Pons (tissue), 1 donor: ENCODE measurements around the gene BLACAT1.
"Not testable (repeated sequence)": the region's sequence is repeated elsewhere in the genome, so short reads cannot be mapped to it uniquely, and the experiment has no call there.

Source experiments
- DNase-seq: peaks from one replicate; pipeline ENCODE4 v3.0.0-alpha.2; 2016; ENCODE audit warnings: low spot score

Gene BLACAT1

GRCh38 chr1:205483372-205483771, 27.5 kb upstream of the BLACAT1 start:
- DNase-seq = no peak

- not testable (repeated sequence) for DNase-seq
Measured at GRCh38 chr1:205482587-205482986, 26.7 kb upstream of the BLACAT1 start.

DNA sequence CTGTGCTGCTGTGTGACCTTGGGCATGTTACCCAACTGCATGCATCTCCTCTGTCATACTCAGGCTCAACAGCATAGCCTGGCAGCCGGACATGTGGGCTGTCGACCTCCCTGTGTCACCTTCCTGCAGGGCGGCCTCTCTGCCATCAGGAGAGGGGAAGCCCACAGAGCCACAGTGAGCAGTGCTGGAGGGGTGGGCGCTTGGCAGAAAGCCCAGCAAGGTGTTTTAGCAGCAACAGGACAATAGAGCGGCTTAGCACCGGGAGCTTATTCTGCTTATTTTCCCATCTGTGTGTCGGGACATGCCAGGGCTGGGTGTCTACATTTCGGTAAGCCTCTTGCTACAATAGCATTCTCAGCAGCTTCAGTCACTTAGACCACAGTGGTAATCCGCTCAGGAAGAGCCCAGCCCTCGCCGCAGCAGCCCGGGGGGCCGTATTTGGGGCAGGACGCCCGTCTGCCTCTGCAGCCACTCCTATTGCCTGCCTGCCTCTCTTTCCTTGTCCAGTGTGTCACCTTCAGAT, 25.8 kb upstream of the BLACAT1 start:
- DNase-seq = no peak

GRCh38 chr1:205481218-205481617, 25.4 kb upstream of the BLACAT1 start:
- no peak for DNase-seq

- DNase-seq = no peak
Measured at GRCh38 chr1:205480349-205480985, 24.6 kb upstream of the BLACAT1 start.

DNA sequence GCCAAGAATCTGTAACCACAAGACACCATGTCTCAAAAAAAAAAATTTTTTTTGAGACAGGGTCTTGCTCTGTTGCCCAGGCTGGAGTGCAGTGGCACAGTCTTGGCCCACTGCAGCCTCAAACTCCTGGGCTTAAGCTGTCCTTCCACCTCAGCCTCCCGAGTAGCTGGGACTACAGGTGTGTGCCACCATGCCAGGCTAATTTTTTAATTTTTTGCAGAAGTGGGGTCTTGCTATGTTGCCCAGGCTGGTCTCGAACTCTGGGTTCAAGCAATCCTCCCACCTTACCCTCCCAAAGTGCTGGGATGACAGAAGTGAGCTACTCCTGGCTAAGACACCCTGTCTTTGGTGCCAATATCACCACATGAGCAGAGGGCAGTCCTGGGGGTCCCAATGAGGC, 23.1 kb upstream of the BLACAT1 start:
- DNase-seq = not testable (repeated sequence)

GRCh38 chr1:205477759-205478247, 22.0 kb upstream of the BLACAT1 start:
- no peak for DNase-seq

DNA sequence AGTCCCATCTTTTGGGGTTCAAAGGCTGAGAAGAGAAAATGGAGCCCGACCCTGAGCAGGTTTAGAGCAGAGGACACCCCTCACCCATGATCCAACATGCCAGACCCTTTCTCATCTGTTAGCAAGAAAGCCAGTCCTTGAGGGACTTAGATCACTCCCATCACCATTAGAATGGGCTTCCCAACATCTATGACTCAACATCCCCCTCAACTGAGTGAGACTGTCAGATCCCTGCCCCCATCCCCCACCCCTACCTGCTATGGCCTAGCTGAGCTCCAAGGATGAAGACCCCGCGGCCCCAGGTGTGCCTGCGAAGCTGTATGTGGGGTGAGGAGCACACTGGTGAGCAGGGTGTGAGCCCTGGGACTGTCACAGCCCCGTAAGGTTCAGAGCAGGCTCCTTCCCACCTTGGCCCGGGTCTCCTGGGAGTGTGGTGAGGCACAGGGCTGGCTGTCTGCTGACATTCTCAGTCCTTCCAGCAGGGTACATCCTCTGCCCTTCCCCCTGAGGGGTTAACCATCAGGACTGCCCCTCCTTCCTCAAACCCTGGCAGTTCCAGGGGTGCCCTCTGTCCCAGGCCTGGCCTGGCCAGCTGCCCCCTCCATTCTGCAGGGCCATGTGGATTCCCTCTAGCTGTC, 21.4 kb upstream of the BLACAT1 start:
- DNase-seq = no peak

DNA sequence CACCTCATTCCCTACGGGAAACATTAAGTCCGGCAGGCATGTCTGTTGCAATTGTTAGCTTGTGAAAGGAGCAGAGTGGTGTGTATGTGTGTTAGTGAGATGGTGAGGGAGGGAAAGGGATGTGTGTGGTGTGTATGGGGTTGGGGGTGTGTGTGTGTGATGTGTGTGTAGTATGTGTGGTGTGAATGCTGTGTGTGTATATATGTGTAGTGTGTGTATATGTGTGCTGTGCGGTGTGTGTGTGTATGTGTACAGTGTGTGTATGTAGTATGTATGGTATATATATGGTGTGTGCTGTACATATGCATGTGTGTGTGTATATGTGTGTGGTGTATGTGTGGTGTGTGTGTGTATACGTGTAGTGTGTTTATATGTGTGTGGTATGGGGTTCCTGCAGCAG, 20.8 kb upstream of the BLACAT1 start:
- DNase-seq = no peak

DNA sequence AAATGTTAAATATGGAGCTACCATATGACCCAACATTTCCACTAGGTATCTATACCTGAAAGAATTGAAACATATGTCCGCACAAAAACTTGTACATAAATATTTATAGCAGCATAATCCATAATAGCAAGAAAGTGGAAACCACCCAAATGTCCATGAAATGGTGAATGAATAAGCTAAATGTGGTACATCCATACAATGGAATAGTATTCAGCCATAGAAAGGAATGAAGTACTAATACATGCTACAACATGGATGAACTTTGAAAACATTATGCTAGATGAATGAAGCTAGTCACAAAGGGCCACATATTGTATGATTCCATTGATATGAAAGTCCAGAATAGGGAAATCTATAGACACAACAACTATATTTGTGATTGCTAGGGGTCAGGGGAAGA, 20.0 kb upstream of the BLACAT1 start:
- DNase-seq = no peak

DNA sequence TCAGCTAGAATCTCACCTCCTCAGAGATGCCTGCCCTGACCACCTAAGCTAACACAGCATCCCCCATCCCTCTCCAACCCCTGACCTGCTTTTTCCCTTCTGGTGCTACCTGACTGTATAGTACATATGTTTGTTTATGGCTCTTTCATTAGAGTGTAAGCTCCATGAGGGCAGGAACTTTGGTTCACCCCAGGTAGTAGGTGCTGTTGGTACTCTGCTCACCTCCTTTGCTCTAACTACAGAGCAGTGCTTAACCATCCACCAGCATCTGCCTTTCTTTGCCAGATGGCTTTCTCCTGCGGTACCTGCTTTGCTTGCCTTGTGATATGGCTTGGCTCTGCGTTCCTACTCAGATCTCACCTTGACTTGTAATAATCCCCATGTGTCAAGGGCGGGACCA, 18.7 kb upstream of the BLACAT1 start:
- DNase-seq = no peak

- no peak for DNase-seq
Measured at GRCh38 chr1:205473966-205474365, 18.1 kb upstream of the BLACAT1 start.

DNA sequence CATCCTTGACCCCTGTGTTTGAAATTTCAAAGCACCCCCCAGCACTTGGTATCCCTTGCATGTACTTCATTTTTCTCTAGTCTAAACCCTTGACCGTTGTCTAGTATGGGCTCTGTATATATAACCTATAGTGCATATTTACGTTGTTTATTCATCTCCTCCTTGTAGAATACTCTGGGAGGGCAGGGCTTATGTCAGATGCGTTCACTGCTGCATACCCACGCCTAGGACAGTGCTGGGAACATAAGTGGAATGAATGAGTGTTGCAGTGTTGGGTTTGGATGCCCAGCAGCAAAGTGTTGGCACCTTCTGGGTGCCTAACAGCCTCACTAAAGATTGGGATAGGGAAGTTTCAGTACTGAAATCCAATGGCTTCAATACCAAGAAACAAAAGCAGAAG, 17.6 kb upstream of the BLACAT1 start:
- DNase-seq = no peak

GRCh38 chr1:205472737-205473441, 17.0 kb upstream of the BLACAT1 start:
- DNase-seq = no peak

DNA sequence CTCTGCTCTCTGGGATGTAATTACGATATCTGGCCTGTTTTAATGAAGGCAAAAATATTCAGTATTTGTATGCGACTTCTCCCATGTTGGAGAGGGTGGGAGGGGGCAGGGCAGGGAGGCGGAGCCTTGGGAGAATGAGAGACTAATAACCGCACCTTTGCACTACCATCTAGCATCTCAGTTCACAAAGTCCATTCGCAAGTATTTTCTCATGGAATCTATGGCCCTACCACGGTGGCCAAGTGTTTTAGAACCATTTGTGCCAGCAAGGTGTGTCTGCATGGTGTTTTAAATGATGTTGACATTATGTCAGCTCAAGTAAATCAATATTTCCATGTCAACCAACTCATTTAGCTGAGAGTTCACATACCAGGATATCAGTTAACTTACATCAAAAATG, 14.3 kb upstream of the BLACAT1 start:
- no peak for DNase-seq

- no peak for DNase-seq
Measured at GRCh38 chr1:205466595-205467220, 10.9 kb upstream of the BLACAT1 start.

- no peak for DNase-seq
Measured at GRCh38 chr1:205465392-205465791, 9.5 kb upstream of the BLACAT1 start.

DNA sequence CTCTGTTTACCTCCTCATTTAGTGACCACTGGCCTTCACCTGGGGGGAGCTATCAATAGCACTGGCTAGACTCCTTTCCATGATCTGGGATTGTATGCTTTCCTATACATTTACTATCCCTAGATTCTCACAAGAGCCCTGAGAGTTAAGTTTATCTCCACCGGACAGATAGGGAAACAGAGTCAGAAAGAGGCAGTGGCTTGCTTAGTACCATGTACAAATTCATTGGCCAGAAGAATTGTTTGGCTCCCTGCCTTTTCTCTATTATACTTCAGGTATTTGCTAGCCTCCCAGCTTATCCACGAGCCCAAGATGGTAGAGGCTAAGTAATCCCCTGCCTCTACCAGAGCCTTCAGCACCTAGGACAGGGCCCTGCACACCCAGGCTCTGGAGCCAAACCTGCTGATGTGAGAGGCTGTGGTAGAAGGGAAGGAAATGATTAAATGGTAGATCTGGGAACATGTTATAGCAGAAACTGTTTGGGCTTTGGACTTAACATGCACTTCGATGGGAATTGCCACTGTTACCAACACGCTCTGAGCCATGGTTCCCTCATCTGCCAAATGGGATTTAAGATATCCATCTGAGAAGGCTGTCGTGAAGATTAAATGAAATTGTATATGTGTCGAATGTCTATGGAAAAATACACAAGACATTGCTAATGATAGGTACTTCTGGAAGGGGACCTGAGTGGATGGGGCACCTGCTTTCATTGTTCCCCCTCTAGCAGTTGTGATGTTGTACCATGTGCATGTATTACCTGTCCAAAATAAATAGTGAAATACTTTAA, 3.1 kb upstream of the BLACAT1 start:
- DNase-seq = no peak

- no peak for DNase-seq
Measured at GRCh38 chr1:205456868-205457745, 1.3 kb upstream of the BLACAT1 start.

GRCh38 chr1:205456383-205456867, 580 bp upstream of the BLACAT1 start:
- no peak for DNase-seq
